Measurements from ENCODE around the gene VPS13A.
"Not testable (repeated sequence)": the region's sequence is repeated elsewhere in the genome, so short reads cannot be mapped to it uniquely, and the experiment has no call there.

The VPS13A gene

DNA sequence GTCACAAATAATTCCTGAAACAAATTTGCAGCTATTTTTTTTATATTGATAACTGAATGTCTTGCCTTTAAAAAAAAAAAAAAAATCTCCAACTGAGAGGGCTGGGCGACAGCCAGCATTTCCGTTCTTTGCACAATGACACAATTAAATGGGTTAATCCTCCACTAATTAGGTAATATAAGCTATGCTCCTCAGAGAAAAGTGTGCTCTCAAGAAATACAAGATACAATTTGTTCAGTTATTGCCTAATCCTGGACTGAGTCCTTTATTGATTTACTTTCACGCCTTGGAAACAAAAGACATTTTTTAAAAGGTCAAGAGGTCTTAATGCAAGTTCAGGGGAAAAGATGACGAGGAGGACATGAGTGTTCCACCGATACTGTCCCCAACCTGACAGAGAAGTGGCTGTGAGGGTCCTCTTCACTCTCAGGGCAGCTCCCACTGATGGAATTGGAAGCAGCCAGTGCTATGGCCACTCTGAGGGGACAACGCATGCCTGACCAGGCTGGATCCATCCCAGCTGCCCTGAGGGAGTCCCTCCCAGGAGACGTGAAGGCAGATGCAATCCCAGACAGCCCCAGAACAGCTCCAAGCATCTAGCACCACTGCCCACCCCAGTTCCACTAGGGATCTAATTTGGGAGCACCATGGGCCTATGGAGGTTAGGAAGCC lies 250.1 kb downstream of the VPS13A start:
- no peak for DNase-seq

DNA sequence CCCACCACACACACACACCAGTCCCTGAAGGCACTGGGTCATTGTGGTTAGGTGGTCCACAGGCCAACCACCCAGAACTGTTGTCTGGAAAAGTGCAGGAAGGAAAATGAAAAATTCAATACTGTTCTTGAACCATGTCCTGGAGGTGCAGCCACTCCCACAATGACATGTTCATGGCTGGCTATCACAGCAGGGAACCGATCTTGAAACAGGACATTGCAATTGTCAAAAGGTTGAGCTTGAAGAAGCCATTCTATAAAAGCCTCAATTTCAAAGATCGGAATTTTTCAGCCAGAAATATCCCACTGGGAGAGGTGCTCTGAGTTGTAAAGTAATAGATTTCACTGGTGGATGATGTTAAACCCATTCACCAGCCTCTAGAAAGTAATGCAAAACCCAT lies 252.6 kb downstream of the VPS13A start:
- no peak for DNase-seq

DNA sequence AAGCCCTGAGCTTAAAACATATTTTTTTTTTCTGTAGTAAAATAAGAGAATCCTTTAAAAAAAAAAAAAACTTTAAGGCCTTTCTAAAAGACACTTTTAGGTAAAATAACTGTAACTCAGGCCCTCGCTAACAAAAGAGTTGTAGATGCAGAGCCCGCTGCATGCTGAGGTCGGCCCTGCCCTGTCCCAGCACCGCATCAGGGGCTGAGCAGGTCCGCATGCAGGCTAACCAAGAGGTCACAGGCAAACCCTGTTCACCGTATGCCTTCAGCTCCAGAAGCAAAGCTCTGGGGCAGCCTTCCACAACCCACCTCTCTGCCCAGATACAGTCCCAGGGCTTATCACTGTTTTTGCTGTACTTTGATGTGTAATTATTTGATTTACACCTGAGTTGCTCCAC lies 254.7 kb downstream of the VPS13A start:
- no peak for DNase-seq

DNA sequence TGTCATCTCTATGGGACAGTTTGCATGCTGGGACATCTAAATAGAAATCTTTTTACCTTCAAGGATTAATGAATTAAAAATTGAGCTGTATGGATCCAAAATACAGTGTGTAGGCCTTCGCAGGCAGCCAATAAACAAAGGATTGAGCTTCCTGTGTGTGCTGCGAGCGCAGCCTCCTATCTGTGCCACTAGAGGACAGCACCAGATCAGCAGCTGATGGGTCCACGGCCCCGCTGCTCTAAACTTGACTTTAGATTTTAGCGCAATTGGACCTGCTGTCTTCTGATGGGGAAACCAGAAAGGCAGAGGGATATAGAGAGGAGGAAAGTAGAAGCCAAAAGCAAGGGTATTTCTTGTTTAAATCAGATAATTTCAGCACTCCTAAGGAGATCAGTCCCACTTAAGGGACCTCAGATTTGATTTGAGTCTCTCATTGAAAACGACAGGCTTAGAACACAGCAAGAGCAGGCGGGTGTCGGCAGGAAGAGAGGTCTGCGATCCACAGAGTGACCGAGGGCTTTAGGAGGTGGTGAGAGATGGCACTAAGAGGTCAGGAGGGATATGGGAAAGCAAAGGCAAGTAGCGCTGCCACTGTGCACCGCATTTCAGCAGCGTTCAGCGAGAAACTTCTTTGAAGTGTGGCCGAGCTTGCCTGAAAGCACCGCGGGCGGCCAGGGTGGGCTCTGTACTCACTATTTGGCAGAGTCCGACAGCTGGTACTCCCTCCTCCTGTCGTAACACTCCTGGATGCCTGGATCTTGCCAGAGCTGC lies 256.5 kb downstream of the VPS13A start:
- peak in 1 of 2 donors; percentile 32 for DNase-seq

DNA sequence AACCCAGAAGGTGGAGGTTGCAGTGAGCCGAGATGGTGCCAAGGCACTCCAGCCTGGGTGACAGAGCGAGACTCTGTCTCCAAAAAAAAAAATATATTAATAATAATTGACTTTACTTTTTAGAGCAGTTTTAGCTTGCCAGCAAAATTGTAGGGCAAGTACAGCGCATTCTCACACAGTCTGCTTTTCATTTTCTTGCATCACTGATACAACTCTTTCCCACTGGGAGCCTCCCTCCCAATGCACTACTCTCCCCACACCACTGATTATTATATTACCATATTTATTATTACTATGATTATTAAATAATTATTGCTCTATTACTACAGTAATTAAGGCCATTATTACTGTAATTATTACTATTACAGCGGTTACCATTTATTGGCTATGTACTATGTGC lies 257.9 kb downstream of the VPS13A start:
- DNase-seq, result no peak

DNA sequence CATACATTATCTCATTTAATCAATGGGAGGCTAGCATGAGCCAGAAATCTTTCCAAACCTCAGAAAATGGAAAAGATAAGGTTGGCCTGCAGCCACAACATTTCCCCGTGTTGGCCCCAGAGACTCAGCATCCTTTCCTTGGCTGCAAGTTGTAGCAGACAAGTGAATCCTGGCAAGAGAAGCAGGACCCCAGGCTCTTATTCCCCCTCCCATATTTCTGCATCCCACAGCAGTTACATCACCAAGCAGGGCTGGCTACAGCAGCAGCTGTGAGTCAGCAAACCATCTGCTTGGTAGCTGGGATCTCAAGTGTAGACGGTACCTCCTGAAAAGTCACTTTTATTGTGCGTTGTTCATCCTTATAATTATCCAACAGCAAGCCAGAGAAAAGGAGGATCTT lies 258.4 kb downstream of the VPS13A start:
- no peak for DNase-seq

DNA sequence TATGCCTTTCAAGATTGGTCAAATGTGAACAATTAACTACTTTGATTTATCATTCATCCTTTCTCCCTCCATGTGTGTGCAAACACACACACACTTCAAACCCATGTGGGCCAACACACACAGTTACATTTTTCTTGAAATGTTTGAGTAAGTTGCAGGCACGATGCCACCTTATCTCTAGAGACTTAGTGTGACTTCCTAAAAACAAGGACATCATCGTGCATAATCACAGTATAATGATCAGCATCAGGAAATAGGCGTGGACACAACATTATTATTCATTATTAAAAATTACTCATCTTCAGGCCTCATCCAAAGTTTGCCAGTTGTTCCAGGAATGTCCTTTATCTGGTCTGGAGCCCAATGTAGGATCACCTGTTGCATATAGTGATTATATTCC lies 261.3 kb downstream of the VPS13A start:
- no peak for DNase-seq

DNA sequence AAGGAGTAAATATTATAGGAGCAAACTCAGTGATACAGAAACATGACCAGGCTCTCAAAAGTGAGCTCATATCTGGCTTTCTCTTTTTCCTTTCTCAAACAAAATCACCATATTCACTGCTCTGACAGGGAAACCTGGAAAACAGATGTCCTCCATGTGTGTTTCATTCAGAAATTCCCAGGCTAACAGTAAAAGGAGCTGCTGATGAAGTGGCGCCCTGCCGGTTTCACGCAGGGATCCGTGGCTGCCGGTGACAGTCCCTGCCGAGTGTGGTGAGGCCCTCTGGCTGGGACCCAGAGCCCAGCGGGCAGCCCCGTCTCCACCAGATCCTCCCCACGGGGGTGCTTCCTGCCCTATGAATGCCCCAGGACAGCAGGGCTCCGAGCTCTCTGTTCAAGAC lies 262.7 kb downstream of the VPS13A start:
- no peak for DNase-seq

DNA sequence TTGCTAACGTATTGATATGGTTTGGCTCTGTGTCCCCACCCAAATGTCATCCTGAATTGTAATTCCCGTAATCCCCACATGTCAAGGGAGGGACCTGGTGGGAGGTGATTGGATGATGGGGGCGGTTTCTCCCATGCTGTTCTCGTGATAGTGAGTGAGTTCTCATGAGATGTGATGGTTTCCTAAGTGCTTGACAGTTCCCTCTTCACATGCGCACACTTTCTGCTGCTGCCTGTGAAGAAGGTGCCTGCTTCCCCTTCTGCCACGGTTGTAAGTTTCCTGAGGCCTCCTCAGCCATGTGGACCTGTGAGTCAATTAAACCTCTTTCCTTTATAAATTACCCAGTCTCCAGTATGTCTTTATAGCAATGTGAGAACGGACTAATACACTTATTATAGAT lies 263.8 kb downstream of the VPS13A start:
- not testable (repeated sequence) for DNase-seq

DNA sequence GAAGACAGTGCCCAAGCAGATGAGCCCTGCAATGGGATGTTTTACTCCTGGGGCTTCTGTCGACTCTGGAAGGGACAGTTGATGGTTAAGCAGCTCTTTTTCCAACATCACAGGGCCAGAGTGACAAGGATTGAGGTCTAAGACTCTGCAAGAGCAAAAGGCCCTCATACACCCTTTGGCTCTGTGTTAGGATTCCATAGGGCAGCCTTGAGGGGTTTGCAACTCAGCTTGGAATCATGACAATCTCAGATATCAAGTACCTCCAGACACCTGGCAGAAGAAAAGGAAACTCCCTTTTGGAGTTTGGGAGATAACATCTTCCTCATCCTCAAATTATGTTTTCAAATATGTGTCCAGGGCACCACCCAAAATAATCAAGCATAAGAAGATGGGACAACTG lies 265.1 kb downstream of the VPS13A start:
- no peak for DNase-seq

DNA sequence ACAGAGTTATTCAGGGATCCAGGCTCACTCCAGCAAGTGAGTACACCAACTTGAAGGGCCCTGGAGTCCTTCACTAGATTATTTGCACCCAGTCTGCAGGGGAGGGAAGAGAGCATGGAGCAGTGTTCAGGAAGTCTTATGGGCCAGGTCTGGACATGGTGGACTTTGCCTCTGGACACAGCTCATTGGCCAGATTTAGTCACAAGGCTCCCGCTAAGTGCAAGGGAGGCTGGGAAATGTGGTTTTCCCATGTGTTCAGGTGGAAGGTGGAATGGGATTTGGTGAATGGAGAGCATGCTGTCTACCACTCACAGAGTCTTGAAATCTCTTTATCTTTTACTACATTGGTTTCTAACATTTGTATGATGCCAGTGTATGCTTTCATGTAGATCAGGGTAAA lies 270.3 kb downstream of the VPS13A start:
- DNase-seq, result no peak

DNA sequence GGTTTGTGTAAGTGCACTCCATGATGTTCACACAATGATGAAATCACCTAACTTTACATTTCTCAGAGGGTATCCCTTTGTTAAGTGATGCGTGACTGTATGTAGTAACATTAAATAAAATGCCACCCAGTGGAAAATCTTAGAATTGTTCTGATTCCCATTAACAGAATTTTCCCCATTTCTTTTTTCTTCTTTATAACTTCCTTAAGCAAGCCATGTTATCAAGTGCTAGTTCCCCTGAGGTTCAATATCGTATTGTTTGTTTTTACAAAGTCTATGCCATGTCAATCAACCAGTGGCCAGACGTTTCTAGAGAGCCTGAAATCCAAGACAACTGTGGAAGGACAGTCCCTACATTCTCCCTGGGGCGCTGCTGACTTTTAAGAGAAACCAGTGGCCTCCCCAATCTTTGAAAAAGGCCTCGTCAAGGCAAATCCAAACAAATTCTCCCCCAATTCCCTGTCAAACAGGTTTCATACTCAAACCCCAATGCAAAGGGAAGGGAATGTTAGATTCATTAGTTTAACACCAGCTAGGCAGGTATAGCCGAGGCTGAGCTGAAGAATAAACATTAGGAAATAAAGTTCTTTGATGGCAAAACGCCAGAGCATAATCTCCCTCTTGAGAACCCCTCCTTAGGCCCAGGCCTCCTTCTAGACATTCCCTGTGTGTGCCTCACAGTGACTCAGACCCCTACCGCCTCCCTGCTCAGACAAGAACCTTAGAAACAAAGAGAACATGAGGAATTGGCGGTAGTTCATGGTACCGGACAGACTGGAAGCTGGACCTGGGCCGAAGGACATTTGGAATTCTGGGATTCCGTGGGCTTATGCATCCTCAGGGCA lies 272.1 kb downstream of the VPS13A start:
- no peak for DNase-seq

DNA sequence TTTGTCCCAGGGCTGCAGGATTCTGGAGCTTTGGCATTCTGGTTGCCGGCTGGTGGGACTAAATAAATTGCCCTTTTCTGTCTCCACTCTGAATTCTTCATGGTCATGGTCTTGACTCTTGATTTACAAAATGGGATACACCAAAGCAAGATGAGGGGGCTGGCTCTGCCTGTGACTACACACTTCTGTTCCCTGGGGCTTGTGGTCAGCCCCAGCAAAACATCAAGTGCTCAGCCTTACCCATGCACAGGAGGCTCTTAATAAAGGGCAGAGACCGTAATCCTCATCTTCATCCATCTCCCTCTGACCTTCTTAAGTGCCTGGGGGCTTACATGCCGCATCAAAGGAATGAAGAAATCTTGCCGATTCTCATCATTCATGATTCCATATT lies 272.7 kb downstream of the VPS13A start:
- DNase-seq, result no peak

DNA sequence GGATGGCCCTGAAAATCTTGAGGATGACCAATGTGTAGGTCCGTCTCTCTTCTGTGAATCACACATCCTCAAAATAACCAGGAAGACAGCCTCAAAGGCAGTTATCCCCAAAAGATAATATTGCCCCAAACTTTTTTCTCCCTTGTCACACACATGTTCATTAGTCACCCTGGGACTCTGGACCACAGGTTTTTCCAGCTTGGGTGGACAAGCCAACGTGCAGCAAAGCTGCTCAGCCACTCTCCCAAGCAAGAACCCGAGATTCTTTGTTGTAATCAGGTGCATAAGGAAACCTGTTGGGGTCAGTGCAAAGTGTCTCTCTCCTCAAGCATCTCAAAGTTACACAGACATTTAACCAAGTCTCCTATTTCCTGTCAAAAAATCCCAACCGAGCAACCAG lies 274.2 kb downstream of the VPS13A start:
- no peak for DNase-seq

DNA sequence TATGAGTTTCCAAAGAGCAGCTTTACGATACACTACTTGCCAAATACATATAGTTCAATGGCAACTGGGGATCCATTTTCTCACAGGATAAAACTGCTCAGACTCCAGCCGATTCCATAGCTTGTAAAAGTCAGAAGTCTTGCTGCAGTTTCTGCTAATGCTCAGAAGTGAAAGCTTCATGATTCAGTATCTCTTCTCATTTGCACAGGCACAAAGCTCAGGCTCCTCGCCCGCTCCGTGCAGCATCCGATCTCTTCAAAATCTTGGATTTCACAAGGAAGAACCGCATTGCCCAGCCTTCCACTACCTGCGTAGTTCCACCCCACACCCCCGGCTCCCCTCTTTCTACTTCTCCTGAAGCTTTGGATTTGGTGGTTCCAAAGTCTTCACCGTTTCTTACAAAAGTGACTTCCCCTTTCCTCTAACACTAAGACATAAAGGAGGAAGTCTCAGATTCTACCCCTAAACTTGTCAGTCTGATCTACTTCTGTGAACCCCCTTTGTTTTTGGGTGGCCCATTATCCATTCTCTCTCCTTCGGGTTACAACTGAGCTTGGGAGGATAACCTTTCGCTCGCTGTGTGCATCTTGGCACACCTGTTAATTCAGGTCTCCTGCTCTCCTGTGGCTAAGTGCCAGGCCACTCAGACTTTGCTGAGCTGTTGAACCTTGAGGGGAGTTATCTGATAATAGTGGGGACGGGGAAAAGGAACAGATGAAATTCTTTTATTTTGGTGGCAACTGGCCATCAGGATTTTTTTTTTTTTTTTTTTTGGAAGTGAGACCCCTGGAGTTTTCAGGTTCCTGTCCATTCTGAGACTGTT lies 276.7 kb downstream of the VPS13A start:
- peak; percentile 5 to 67 for DNase-seq

DNA sequence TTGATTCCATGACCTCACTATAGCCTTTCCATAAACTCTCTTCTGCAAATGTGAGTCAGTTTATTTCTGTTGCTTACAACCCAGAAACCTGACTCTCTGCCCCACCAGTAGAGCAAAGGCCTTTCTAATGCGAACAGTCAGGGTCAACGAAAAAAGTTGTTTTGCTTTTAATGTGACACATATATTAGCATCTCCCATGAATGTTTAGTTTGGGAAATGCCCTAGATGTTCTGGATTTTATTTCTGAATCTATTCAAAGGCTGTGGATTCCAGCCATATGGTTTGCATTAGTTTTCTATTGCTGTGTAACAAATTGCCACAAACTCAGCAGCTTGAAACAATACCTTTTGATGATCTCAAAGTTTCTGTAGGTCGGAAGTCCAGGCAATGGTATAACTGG lies 277.3 kb downstream of the VPS13A start:
- DNase-seq, result no peak

DNA sequence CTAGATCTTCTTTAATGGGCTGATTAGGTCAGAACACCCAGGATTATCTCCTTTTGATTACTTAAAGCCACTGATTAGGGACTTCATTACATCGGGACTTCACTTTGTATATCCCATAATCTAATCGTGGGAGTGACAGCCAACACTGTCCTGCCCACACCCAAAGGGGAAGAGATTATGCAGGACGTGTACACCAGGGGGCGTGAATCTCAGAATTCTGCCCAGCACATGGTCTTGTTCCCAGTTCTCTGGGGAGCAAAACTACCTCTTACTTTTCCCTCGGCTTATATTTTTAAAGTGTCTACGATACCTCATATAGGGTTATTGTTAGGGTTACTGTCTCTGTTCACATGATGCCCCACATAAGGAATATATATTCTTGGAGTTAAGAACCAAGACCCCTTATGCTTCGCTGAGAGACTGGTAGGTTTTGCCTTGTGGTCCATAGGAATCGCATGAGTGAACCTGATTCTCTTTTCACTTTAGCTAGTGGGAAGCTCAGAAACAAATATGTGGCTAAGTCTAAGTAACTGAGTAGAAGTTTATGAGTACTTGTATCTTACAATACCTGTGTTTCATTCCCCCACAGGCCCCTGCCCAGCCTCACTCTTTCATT lies 278.1 kb downstream of the VPS13A start:
- DNase-seq, result no peak

DNA sequence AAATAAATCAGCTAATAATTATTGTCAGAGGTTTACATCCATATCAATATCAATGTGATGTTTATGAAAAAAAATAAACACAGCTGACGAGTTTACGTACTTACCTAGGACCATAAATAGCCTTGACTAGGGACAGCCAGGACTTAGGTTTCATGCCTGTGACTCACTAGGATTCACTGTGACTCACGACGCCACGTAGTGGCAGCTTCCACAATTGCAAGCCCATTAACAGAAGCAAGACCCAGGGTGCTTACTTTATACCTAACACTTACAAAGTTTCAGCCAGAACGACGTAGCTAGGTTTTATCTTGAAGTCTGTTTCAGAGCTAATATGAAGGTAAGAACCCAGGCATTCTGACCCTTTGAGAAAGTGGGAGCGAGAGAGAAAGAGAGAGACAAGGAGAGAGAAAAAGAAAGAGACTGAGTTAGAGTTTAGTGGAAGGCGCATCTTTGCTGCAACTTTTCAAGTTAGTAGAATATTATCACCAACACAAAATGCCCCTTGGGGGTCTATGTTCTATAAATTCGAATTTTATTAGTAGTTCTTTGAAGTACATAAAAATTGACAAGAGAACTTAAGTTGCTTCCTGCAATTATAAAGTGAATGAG lies 279.6 kb downstream of the VPS13A start:
- DNase-seq, result peak; percentile 20 to 75

DNA sequence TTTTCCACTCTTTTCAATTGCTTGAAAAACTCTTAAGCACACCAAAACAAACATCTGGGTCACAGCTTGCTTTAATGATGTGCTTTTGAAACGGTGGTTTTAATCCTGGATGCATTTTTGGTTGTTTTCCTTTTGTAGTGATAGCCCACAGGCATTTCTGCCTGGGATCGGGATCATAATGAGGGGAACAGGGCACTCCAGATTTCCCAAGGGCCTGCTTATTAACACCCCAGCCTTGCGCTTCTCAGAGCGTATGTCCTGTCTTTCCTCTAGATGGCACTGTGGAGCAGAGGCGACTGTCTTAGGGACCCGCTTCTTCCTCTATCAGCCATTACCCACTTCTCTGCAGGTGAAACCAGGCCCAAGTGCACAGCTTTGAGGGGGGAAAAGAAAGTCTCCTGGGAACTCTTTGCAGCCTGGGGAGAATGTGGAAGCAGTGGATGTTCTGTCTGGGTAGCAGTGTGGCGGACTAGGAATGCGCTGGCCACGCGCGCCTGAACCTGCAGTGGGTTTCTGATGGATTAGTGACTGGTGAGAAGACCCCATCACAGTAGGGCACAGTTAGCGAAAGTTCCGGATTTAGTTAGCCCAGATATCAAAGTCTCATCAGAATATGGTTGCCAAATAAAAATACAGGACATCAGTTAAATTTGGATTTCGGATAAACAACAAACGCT lies 280.7 kb downstream of the VPS13A start:
- peak in 1 of 2 donors; percentile 77 for DNase-seq

DNA sequence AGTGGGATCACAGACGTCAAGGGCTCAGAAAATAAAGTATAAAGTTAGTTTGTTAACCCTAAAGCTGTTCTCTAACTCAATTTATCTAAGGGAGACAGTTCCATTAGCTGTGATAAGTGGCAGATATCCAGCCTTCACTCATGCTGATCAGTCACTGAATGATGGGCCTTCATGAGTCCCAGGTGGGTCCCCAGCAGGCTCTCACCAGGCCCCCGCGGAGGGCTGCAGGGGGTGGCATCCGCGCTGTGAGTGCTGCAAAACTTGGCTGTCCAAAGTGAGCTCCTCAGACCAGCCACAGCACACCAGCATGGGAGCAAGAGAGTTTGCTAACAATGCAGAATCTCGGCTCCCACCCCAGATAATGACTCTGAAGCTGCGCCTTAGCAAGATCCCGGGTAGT lies 283.6 kb downstream of the VPS13A start:
- DNase-seq, result no peak

DNA sequence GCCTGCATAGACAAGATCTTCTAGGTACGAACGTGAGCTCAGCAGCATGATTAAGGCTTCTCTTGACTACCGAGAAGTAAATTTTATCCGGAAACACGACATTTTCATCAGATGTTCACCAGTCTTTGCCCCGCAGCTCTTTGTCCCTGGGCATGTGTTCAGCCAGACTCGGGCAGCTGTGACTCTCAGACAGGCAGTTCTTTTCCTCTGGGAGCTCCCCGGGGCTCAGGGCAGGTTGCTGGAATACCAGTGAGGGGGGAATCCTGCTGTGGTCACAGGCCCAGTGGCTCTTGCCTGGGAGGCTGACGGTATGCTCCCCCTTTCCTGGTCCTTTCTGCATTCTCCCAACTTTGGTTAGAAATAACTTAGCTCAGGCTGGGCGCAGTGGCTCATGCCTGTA lies 284.7 kb downstream of the VPS13A start:
- no peak for DNase-seq
